ENCODE measurements around the gene VAT1L. TPM values are rescaled to one million over a fixed set of nuclear protein-coding genes. Genes with fewer than 3 reads are reported as not detected.

Gene VAT1L
- total and polyA plus RNA-seq, 10 of the 15 experiments (the other 5 are each of a cell fraction or from before 2014, with no cell fraction given): 0.06 to 0.18 (median 0.10) TPM; not detected in 5

DNA sequence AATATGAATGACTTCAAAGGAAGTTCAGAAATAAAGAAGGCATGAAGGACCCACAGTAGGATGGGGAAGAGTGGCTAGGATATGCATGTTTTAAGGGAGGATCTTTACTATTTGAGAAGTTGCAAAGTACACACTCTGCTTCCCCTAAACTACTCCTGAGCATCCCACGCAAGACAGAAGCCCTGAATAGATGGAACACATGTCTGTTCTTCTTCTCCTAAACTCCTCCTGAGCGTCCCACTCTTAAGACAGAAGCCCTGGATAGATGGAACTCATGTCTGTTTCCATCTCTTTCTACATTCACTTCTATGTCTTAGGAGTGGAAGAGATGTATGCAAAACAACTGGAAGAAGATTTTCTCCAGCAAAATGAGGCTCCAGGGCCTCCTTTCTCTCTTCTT is 88.4 kb downstream of the VAT1L start:
- in situ Hi-C loops (cut with MboI): no loop called here
- no peaks in the 10 kb centered on the region for H3K79me2 ChIP-seq (ENCODE audit: control insufficient read depth, insufficient read depth, low read length)
- TF ChIP-seq, protein P1, sequence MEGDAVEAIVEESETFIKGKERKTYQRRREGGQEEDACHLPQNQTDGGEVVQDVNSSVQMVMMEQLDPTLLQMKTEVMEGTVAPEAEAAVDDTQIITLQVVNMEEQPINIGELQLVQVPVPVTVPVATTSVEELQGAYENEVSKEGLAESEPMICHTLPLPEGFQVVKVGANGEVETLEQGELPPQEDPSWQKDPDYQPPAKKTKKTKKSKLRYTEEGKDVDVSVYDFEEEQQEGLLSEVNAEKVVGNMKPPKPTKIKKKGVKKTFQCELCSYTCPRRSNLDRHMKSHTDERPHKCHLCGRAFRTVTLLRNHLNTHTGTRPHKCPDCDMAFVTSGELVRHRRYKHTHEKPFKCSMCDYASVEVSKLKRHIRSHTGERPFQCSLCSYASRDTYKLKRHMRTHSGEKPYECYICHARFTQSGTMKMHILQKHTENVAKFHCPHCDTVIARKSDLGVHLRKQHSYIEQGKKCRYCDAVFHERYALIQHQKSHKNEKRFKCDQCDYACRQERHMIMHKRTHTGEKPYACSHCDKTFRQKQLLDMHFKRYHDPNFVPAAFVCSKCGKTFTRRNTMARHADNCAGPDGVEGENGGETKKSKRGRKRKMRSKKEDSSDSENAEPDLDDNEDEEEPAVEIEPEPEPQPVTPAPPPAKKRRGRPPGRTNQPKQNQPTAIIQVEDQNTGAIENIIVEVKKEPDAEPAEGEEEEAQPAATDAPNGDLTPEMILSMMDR (IDR thresholded peaks at IDR 0.05 in 2 of 3, conservative IDR thresholded peaks at IDR 0.05 in 1 of 3; ENCODE audit: control insufficient read depth in 2 of 3, extremely low read depth in 1 of 3, insufficient read depth in 1 of 3, low read depth in 3 of 3, low read length in 3 of 3): no peak
- TF ChIP-seq ETV6 (conservative IDR thresholded peaks at IDR 0.05 in 1 of 2, IDR thresholded peaks at IDR 0.05 in 1 of 2; ENCODE audit: borderline replicate concordance in 1 of 2, low read depth in 1 of 2): no peak
- TF ChIP-seq, protein P2, sequence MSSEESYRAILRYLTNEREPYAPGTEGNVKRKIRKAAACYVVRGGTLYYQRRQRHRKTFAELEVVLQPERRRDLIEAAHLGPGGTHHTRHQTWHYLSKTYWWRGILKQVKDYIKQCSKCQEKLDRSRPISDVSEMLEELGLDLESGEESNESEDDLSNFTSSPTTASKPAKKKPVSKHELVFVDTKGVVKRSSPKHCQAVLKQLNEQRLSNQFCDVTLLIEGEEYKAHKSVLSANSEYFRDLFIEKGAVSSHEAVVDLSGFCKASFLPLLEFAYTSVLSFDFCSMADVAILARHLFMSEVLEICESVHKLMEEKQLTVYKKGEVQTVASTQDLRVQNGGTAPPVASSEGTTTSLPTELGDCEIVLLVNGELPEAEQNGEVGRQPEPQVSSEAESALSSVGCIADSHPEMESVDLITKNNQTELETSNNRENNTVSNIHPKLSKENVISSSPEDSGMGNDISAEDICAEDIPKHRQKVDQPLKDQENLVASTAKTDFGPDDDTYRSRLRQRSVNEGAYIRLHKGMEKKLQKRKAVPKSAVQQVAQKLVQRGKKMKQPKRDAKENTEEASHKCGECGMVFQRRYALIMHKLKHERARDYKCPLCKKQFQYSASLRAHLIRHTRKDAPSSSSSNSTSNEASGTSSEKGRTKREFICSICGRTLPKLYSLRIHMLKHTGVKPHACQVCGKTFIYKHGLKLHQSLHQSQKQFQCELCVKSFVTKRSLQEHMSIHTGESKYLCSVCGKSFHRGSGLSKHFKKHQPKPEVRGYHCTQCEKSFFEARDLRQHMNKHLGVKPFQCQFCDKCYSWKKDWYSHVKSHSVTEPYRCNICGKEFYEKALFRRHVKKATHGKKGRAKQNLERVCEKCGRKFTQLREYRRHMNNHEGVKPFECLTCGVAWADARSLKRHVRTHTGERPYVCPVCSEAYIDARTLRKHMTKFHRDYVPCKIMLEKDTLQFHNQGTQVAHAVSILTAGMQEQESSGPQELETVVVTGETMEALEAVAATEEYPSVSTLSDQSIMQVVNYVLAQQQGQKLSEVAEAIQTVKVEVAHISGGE (CRISPR knock-in tag; IDR thresholded peaks at IDR 0.05): no peak
- TF ChIP-seq SREBF2 (IDR thresholded peaks at IDR 0.05; ENCODE audit: low read length): no peak
- TF ChIP-seq, protein P3, sequence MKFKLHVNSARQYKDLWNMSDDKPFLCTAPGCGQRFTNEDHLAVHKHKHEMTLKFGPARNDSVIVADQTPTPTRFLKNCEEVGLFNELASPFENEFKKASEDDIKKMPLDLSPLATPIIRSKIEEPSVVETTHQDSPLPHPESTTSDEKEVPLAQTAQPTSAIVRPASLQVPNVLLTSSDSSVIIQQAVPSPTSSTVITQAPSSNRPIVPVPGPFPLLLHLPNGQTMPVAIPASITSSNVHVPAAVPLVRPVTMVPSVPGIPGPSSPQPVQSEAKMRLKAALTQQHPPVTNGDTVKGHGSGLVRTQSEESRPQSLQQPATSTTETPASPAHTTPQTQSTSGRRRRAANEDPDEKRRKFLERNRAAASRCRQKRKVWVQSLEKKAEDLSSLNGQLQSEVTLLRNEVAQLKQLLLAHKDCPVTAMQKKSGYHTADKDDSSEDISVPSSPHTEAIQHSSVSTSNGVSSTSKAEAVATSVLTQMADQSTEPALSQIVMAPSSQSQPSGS (IDR thresholded peaks at IDR 0.05; ENCODE audit: low read length): no peak
- TF ChIP-seq, protein P4, sequence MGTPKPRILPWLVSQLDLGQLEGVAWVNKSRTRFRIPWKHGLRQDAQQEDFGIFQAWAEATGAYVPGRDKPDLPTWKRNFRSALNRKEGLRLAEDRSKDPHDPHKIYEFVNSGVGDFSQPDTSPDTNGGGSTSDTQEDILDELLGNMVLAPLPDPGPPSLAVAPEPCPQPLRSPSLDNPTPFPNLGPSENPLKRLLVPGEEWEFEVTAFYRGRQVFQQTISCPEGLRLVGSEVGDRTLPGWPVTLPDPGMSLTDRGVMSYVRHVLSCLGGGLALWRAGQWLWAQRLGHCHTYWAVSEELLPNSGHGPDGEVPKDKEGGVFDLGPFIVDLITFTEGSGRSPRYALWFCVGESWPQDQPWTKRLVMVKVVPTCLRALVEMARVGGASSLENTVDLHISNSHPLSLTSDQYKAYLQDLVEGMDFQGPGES (IDR thresholded peaks at IDR 0.05): no peak
- no peak for TF ChIP-seq ZNF274 (IDR thresholded peaks at IDR 0.05; ENCODE audit: insufficient read depth, insufficient read length)
- TF ChIP-seq BMI1 (IDR thresholded peaks at IDR 0.05; ENCODE audit: borderline replicate concordance): no peak
- TF ChIP-seq, protein P5, sequence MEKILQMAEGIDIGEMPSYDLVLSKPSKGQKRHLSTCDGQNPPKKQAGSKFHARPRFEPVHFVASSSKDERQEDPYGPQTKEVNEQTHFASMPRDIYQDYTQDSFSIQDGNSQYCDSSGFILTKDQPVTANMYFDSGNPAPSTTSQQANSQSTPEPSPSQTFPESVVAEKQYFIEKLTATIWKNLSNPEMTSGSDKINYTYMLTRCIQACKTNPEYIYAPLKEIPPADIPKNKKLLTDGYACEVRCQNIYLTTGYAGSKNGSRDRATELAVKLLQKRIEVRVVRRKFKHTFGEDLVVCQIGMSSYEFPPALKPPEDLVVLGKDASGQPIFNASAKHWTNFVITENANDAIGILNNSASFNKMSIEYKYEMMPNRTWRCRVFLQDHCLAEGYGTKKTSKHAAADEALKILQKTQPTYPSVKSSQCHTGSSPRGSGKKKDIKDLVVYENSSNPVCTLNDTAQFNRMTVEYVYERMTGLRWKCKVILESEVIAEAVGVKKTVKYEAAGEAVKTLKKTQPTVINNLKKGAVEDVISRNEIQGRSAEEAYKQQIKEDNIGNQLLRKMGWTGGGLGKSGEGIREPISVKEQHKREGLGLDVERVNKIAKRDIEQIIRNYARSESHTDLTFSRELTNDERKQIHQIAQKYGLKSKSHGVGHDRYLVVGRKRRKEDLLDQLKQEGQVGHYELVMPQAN (conservative IDR thresholded peaks at IDR 0.05): no peak
- TF ChIP-seq, protein P6, sequence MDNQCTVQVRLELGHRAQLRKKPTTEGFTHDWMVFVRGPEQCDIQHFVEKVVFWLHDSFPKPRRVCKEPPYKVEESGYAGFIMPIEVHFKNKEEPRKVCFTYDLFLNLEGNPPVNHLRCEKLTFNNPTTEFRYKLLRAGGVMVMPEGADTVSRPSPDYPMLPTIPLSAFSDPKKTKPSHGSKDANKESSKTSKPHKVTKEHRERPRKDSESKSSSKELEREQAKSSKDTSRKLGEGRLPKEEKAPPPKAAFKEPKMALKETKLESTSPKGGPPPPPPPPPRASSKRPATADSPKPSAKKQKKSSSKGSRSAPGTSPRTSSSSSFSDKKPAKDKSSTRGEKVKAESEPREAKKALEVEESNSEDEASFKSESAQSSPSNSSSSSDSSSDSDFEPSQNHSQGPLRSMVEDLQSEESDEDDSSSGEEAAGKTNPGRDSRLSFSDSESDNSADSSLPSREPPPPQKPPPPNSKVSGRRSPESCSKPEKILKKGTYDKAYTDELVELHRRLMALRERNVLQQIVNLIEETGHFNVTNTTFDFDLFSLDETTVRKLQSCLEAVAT (IDR thresholded peaks at IDR 0.05): no peak
- TF ChIP-seq ASH2L (IDR thresholded peaks at IDR 0.05; ENCODE audit: borderline replicate concordance, low read depth): no peak

More for the DNA sequence above, 88.4 kb downstream of the VAT1L start:
- H3K4me3 ChIP-seq: no peak overlapping the region
- H3K9me3 ChIP-seq (replicated peaks; ENCODE audit: control insufficient read depth, insufficient read depth, low read length): no peaks in the 10 kb centered on the region; the same call in 2 of the 3 replicates
- RAD21 ChIA-PET (ENCODE audit: unreplicated experiment): no interaction called here
- FAIRE-seq: no peak
- H4K20me1 ChIP-seq (ENCODE audit: control insufficient read depth, insufficient read depth): no peaks in the 10 kb centered on the region
- ATAC-seq: no peak
- H3K27ac ChIP-seq (ENCODE audit: control insufficient read depth, insufficient read depth): no peak overlapping the region
- BruUV-seq (replicated peaks): no TSS peak
- POLR2A ChIA-PET: no interaction called here
- whole genome bisulfite sequencing (ENCODE audit: insufficient coverage, insufficient replicate concordance, low lambda C conversion rate, missing lambda C conversion rate): 0% methylated on average over 2 of the region's 2 CpGs
- H3K4me2 ChIP-seq (ENCODE audit: control insufficient read depth, insufficient read depth): no peak overlapping the region
- no peaks in the 10 kb centered on the region; a peak in 1 of 4 replicates for H3K27me3 ChIP-seq (replicated peaks in 1 of 2; ENCODE audit: control insufficient read depth in 2 of 2, insufficient read depth in 2 of 2, low read length in 1 of 2)
- no peaks in the 10 kb centered on the region for H3K36me3 ChIP-seq (ENCODE audit: control insufficient read depth in 2 of 2, insufficient read depth in 2 of 2, low read length in 1 of 2)
- no peaks in the 10 kb centered on the region for H3K4me1 ChIP-seq (ENCODE audit: control insufficient read depth, insufficient read depth, low read length)
- intact Hi-C loops (cut with micrococcal nuclease; ENCODE audit: unreplicated experiment): no loop called here
- no peak overlapping the region for H3K9ac ChIP-seq (ENCODE audit: control insufficient read depth, insufficient read depth, low read length)
- no peak overlapping the region for H2AFZ ChIP-seq (ENCODE audit: control insufficient read depth, low read depth, low read length)
- SMC1A ChIA-PET (ENCODE audit: uncharacterized antibody, unreplicated experiment): no interaction called here
- no peak for DNase-seq (ENCODE audit: low read depth, low spot score)
- CTCF ChIA-PET: no interaction called here
